Suprapubic skin (tissue), 3 donors: ENCODE data around the gene EPOP.

Experiments
- POLR2A ChIP-seq, 2 donors: fragments of 450-650 bp; IDR thresholded peaks; one replicate each; pipeline ENCODE4 v1.6.1; 2017; ENCODE audit warnings: antibody characterized with exemption in 2 of 2, mild to moderate bottlenecking in 2 of 2, moderate library complexity in 2 of 2
- TF ChIP-seq, protein P1 (sequence below), 2 donors: fragments of 200-600 bp in 1 of 2; fragments of 450-650 bp in 1 of 2; sonication (generic) in 1 of 2; IDR thresholded peaks; one replicate each; pipeline ENCODE4 v1.5.1; 2016 to 2019; ENCODE audit warnings: antibody characterized with exemption in 2 of 2, mild to moderate bottlenecking in 1 of 2, moderate library complexity in 1 of 2

DNA sequence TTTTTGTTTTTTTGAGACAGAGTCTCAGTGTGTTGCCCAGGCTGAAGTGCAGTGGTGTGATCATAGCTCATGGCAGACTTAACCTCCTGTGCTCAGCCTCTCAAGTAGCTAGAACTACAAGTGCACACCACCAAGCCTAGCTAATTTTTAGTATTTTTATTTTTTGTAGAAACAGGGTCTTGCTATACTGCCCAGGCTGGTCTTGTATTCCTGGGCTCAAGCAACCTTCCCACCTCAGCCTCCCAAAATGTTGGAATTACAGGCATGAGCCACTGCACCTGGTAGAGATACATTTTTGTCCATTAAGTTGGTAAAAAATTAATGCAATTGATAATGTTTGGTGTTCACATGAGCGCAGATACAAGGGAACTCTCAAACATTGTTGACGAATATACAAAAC is 46.8 kb downstream of the EPOP start:
- TF ChIP-seq, protein P1, sequence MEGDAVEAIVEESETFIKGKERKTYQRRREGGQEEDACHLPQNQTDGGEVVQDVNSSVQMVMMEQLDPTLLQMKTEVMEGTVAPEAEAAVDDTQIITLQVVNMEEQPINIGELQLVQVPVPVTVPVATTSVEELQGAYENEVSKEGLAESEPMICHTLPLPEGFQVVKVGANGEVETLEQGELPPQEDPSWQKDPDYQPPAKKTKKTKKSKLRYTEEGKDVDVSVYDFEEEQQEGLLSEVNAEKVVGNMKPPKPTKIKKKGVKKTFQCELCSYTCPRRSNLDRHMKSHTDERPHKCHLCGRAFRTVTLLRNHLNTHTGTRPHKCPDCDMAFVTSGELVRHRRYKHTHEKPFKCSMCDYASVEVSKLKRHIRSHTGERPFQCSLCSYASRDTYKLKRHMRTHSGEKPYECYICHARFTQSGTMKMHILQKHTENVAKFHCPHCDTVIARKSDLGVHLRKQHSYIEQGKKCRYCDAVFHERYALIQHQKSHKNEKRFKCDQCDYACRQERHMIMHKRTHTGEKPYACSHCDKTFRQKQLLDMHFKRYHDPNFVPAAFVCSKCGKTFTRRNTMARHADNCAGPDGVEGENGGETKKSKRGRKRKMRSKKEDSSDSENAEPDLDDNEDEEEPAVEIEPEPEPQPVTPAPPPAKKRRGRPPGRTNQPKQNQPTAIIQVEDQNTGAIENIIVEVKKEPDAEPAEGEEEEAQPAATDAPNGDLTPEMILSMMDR (IDR thresholded peaks at IDR 0.05): no peak
- TF ChIP-seq POLR2A (IDR thresholded peaks at IDR 0.05): no peak
